Endodermal cell (in vitro differentiated cells): ENCODE data around the gene ELANE. TPM values are rescaled to one million over a fixed set of nuclear protein-coding genes. Genes with fewer than 3 reads are reported as not detected.

Experiments used
- DNase-seq: peaks from one replicate; pipeline ENCODE4 v3.0.0-alpha.2; 2017
- H3K27ac ChIP-seq: 2 replicates; pipeline ENCODE4 v1.5.1; 2013; ENCODE audit warnings: mild to moderate bottlenecking, low read depth, low read length, moderate library complexity
- H3K27me3 ChIP-seq: 2 replicates; pipeline ENCODE4 v1.6.1; 2013; ENCODE audit warnings: mild to moderate bottlenecking, low read length, moderate library complexity; ENCODE audit not compliant: insufficient read depth, control insufficient read depth, poor library complexity, severe bottlenecking
- H3K36me3 ChIP-seq: 2 replicates; pipeline ENCODE4 v1.7.0; 2013; ENCODE audit warnings: mild to moderate bottlenecking, low read length, moderate library complexity; ENCODE audit not compliant: control insufficient read depth, insufficient read depth
- H3K4me1 ChIP-seq: one replicate; pipeline ENCODE4 v1.7.0; 2013; ENCODE audit warnings: low read length; ENCODE audit not compliant: control insufficient read depth, insufficient read depth
- H3K4me3 ChIP-seq: 2 replicates; pipeline ENCODE4 v1.5.1; 2013; ENCODE audit warnings: mild to moderate bottlenecking, low read length, moderate library complexity
- H3K9ac ChIP-seq: 2 replicates; pipeline ENCODE4 v1.6.1; 2013; ENCODE audit warnings: mild to moderate bottlenecking, low read length, moderate library complexity; ENCODE audit not compliant: poor library complexity, severe bottlenecking; ENCODE audit errors: extremely low read depth
- H3K9me3 ChIP-seq: 2 replicates; pipeline ENCODE4 v1.6.1; 2013; ENCODE audit warnings: mild to moderate bottlenecking, low read length, moderate library complexity; ENCODE audit not compliant: control insufficient read depth
- H3K27ac Mint-ChIP-seq: 2 replicates; pipeline ENCODE4 v1.8.0; 2020; ENCODE audit warnings: mixed read lengths
- H3K27me3 Mint-ChIP-seq: 2 replicates; pipeline ENCODE4 v1.8.0; 2021; ENCODE audit warnings: mild to moderate bottlenecking, mixed read lengths; ENCODE audit not compliant: insufficient read depth
- H3K36me3 Mint-ChIP-seq: 2 replicates; pipeline ENCODE4 v1.8.0; 2020; ENCODE audit warnings: low read depth, mixed read lengths
- H3K4me1 Mint-ChIP-seq: 2 replicates; pipeline ENCODE4 v1.8.0; 2020; ENCODE audit warnings: mixed read lengths
- H3K4me3 Mint-ChIP-seq: 2 replicates; pipeline ENCODE4 v1.8.0; 2020; ENCODE audit warnings: mild to moderate bottlenecking, moderate library complexity, mixed read lengths
- H3K9me3 Mint-ChIP-seq: 2 replicates; pipeline ENCODE4 v1.8.0; 2020; ENCODE audit warnings: mild to moderate bottlenecking, mixed read lengths
- WGBS, 2 experiments: methylation state at CpG; one replicate each; pipeline versions ENCODE4 v1.1.5 to v1.1.7; 2013; ENCODE audit warnings: missing lambda C conversion rate in 2 of 2, mixed read lengths in 1 of 2; ENCODE audit not compliant: insufficient coverage in 1 of 2, insufficient read length in 1 of 2; 5-methylcytosine and 5-hydroxymethylcytosine counted together
- total RNA-seq, 2 donors: library from RNA; stranded (reverse); fragmentation: NEBNext Ultra II Directional in 1 of 2; extraction: Animal tissue kit (Norgen Biotek cat#: 25700) in 1 of 2; gene quantifications; 2 replicates in 1 of 2; 3 replicates in 1 of 2; pipeline ENCODE4 v1.2.1, GENCODE V29; 2021
- TF ChIP-seq, protein P1 (sequence below): fragments of 200-600 bp; sonication (generic); conservative IDR thresholded peaks from 2 replicates; pipeline ENCODE4 v1.5.0; 2021; ENCODE audit warnings: antibody characterized with exemption, mild to moderate bottlenecking

The ELANE gene
- total RNA-seq, 2 donors from 2014 or later, result not detected

DNA sequence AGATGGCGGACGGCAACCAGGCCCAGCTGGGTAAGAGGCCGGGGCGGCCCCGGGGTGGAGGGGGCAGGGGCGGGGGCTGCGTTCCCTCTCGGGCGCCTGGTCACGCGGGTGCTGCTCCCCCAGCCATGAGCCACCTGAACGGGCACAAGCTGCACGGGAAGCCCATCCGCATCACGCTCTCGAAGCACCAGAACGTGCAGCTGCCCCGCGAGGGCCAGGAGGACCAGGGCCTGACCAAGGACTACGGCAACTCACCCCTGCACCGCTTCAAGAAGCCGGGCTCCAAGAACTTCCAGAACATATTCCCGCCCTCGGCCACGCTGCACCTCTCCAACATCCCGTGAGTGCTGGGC is 43.7 kb upstream of the ELANE start:
- DNase-seq, result peak; percentile 49
- Histone ChIP-seq H3K27ac (no peak overlapping the region), H3K4me3 (no peak overlapping the region), H3K27me3 (no peaks in the 10 kb centered on the region), H3K9ac (no peak overlapping the region), H3K36me3 (peaks cover 83% of the 10 kb centered on the region), H3K9me3 (no peaks in the 10 kb centered on the region), H3K4me1 (no peaks in the 10 kb centered on the region)
- WGBS, 2 experiments, result 94 to 97% methylated on average over 19 to 26 of the region's 26 CpGs
- H3K27me3 Mint-ChIP-seq, result no peaks in the 10 kb centered on the region
- no peaks in the 10 kb centered on the region for H3K4me1 Mint-ChIP-seq
- H3K27ac Mint-ChIP-seq, result no peak overlapping the region
- H3K4me3 Mint-ChIP-seq, result no peak overlapping the region
- H3K36me3 Mint-ChIP-seq, result peaks cover 64% of the 10 kb centered on the region
- no peaks in the 10 kb centered on the region for H3K9me3 Mint-ChIP-seq
- TF ChIP-seq, protein P1, sequence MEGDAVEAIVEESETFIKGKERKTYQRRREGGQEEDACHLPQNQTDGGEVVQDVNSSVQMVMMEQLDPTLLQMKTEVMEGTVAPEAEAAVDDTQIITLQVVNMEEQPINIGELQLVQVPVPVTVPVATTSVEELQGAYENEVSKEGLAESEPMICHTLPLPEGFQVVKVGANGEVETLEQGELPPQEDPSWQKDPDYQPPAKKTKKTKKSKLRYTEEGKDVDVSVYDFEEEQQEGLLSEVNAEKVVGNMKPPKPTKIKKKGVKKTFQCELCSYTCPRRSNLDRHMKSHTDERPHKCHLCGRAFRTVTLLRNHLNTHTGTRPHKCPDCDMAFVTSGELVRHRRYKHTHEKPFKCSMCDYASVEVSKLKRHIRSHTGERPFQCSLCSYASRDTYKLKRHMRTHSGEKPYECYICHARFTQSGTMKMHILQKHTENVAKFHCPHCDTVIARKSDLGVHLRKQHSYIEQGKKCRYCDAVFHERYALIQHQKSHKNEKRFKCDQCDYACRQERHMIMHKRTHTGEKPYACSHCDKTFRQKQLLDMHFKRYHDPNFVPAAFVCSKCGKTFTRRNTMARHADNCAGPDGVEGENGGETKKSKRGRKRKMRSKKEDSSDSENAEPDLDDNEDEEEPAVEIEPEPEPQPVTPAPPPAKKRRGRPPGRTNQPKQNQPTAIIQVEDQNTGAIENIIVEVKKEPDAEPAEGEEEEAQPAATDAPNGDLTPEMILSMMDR, result no peak

DNA sequence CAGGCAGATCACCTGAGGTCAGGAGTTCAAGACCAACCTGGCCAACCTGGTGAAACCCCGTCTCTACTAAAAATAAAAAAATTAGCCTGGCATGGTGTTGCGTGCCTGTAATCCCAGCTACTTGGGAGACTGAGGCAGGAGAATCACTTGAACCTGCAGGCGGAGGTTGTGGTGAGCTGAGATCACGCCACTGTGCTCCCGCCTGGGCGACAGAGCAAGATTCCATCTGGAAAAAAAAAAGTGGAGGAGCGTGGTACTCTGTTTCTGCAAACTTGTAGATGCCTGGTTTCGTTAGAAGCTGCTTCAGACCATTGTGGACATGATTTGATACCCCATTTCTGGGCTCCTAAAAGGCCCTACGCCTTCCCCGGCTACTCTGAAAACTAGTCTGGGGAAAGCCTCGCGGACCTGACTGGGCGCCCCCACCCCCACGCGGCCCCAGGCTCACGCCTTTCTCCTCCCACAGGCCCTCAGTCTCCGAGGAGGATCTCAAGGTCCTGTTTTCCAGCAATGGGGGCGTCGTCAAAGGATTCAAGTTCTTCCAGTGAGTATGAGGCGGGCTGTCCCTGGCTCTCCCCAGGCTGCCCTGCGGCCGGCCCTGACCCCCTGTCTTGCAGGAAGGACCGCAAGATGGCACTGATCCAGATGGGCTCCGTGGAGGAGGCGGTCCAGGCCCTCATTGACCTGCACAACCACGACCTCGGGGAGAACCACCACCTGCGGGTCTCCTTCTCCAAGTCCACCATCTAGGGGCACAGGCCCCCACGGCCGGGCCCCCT is 41.8 kb upstream of the ELANE start:
- no peak overlapping the region for H3K4me3 Mint-ChIP-seq
- no peaks in the 10 kb centered on the region for H3K27me3 Mint-ChIP-seq
- H3K9me3 Mint-ChIP-seq, result no peaks in the 10 kb centered on the region
- no peak overlapping the region for H3K4me3 ChIP-seq
- no peaks in the 10 kb centered on the region for H3K9me3 ChIP-seq
- H3K36me3 Mint-ChIP-seq, result peaks cover 59% of the 10 kb centered on the region
- no peaks in the 10 kb centered on the region for H3K4me1 Mint-ChIP-seq
- peak overlapping the region; percentile 30 for H3K27ac Mint-ChIP-seq
- H3K27me3 ChIP-seq, result no peaks in the 10 kb centered on the region
- peak; percentile 66 for DNase-seq
- TF ChIP-seq, protein P1, result no peak
- WGBS, 2 experiments, result 95% methylated on average over 29 to 30 of the region's 30 CpGs
- peaks cover 64% of the 10 kb centered on the region for H3K36me3 ChIP-seq
- H3K27ac ChIP-seq, result peak overlapping the region; percentile 53
- no peaks in the 10 kb centered on the region for H3K4me1 ChIP-seq
- H3K9ac ChIP-seq, result no peak overlapping the region

DNA sequence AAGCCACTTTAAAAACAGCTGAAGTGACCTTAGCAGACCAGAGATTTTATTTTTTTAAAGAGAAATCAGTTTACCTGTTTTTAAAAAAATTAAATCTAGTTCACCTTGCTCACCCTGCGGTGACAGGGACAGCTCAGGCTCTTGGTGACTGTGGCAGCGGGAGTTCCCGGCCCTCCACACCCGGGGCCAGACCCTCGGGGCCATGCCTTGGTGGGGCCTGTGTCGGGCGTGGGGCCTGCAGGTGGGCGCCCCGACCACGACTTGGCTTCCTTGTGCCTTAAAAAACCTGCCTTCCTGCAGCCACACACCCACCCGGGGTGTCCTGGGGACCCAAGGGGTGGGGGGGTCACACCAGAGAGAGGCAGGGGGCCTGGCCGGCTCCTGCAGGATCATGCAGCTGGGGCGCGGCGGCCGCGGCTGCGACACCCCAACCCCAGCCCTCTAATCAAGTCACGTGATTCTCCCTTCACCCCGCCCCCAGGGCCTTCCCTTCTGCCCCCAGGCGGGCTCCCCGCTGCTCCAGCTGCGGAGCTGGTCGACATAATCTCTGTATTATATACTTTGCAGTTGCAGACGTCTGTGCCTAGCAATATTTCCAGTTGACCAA is 41.1 kb upstream of the ELANE start:
- Histone ChIP-seq H3K9ac (no peak overlapping the region), H3K27ac (no peak overlapping the region), H3K36me3 (peaks cover 61% of the 10 kb centered on the region), H3K4me1 (no peaks in the 10 kb centered on the region), H3K9me3 (no peaks in the 10 kb centered on the region), H3K27me3 (no peaks in the 10 kb centered on the region), H3K4me3 (no peak overlapping the region)
- Mint-ChIP-seq H3K9me3 (no peaks in the 10 kb centered on the region), H3K36me3 (peaks cover 59% of the 10 kb centered on the region), H3K27me3 (no peaks in the 10 kb centered on the region), H3K4me1 (no peaks in the 10 kb centered on the region), H3K27ac (no peak overlapping the region), H3K4me3 (no peak overlapping the region)
- peak; percentile 63 for DNase-seq
- TF ChIP-seq, protein P1, result no peak
- WGBS, 2 experiments, result 95 to 98% methylated on average over 5 to 25 of the region's 25 CpGs
